Endothelial cell (in vitro differentiated cells): Measurements from ENCODE around the gene GABRE. TPM values are rescaled to one million over a fixed set of nuclear protein-coding genes. Genes with fewer than 3 reads are reported as not detected.

Source experiments
- DNase-seq: peaks from one replicate; pipeline ENCODE4 v3.0.0; 2021; ENCODE audit warnings: low spot score
- H3K27ac Mint-ChIP-seq: one replicate; pipeline ENCODE4 v1.8.0; 2021; ENCODE audit warnings: mixed read lengths, inconsistent platforms; ENCODE audit not compliant: unreplicated experiment
- H3K27me3 Mint-ChIP-seq: one replicate; pipeline ENCODE4 v1.8.0; 2021; ENCODE audit warnings: mild to moderate bottlenecking, moderate library complexity, mixed read lengths, inconsistent platforms; ENCODE audit not compliant: unreplicated experiment
- H3K36me3 Mint-ChIP-seq: one replicate; pipeline ENCODE4 v1.8.0; 2021; ENCODE audit warnings: mild to moderate bottlenecking, low read depth, mixed read lengths, inconsistent platforms; ENCODE audit not compliant: unreplicated experiment
- H3K4me1 Mint-ChIP-seq: one replicate; pipeline ENCODE4 v1.8.0; 2021; ENCODE audit warnings: mild to moderate bottlenecking, mixed read lengths, inconsistent platforms; ENCODE audit not compliant: unreplicated experiment
- H3K4me3 Mint-ChIP-seq: one replicate; pipeline ENCODE4 v1.8.0; 2021; ENCODE audit warnings: mild to moderate bottlenecking, mixed read lengths, inconsistent platforms; ENCODE audit not compliant: unreplicated experiment
- H3K9me3 Mint-ChIP-seq: one replicate; pipeline ENCODE4 v1.8.0; 2021; ENCODE audit warnings: mixed read lengths, inconsistent platforms; ENCODE audit not compliant: unreplicated experiment
- total RNA-seq: library from RNA; stranded (reverse); fragmentation: NEBNext Ultra II Directional; extraction: Animal tissue kit (Norgen Biotek cat#: 25700); gene quantifications from one replicate; pipeline ENCODE4 v1.2.1, GENCODE V29; 2021; ENCODE audit not compliant: unreplicated experiment
- TF ChIP-seq, protein P1 (sequence below): fragments of 200-600 bp; sonication (generic); IDR thresholded peaks from one replicate; pipeline ENCODE4 v1.5.0; 2021; ENCODE audit warnings: antibody characterized with exemption; ENCODE audit not compliant: unreplicated experiment

The GABRE gene
- total RNA-seq, 1 donor from 2014 or later, result 2.0 TPM

DNA sequence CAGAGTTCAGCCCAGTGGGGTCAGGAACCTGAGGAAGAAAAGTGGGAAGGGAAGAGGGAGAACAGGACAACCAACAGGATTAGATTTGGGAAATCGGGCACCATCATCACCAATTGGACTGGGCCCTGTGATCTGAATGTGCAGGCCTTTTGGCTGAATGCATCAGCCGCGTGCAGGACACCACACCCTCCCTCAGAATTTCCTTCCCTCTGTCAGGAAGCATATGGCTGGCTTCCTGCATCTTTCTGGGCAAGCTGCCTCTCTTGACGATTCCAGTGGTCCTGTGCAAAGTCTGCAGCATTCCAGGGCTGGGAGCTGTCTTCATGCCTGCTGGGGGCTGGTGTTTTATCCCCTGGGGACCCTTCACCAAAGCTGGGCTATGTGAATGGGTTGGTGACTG lies 45.4 kb downstream of the GABRE start:
- H3K27ac Mint-ChIP-seq, result no peak overlapping the region

DNA sequence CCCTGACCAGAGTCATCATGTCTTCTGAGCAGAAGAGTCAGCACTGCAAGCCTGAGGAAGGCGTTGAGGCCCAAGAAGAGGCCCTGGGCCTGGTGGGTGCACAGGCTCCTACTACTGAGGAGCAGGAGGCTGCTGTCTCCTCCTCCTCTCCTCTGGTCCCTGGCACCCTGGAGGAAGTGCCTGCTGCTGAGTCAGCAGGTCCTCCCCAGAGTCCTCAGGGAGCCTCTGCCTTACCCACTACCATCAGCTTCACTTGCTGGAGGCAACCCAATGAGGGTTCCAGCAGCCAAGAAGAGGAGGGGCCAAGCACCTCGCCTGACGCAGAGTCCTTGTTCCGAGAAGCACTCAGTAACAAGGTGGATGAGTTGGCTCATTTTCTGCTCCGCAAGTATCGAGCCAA lies 50.8 kb downstream of the GABRE start:
- Mint-ChIP-seq H3K4me3 (no peak overlapping the region), H3K4me1 (no peaks in the 10 kb centered on the region), H3K27me3 (no peaks in the 10 kb centered on the region), H3K27ac (no peak overlapping the region), H3K9me3 (no peaks in the 10 kb centered on the region), H3K36me3 (no peaks in the 10 kb centered on the region)
- TF ChIP-seq, protein P1, sequence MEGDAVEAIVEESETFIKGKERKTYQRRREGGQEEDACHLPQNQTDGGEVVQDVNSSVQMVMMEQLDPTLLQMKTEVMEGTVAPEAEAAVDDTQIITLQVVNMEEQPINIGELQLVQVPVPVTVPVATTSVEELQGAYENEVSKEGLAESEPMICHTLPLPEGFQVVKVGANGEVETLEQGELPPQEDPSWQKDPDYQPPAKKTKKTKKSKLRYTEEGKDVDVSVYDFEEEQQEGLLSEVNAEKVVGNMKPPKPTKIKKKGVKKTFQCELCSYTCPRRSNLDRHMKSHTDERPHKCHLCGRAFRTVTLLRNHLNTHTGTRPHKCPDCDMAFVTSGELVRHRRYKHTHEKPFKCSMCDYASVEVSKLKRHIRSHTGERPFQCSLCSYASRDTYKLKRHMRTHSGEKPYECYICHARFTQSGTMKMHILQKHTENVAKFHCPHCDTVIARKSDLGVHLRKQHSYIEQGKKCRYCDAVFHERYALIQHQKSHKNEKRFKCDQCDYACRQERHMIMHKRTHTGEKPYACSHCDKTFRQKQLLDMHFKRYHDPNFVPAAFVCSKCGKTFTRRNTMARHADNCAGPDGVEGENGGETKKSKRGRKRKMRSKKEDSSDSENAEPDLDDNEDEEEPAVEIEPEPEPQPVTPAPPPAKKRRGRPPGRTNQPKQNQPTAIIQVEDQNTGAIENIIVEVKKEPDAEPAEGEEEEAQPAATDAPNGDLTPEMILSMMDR, result no peak
- DNase-seq, result no peak

More for the DNA sequence above, 45.4 kb downstream of the GABRE start:
- peaks cover 1% of the 10 kb centered on the region for H3K27me3 Mint-ChIP-seq
- H3K4me3 Mint-ChIP-seq, result no peak overlapping the region
- no peaks in the 10 kb centered on the region for H3K4me1 Mint-ChIP-seq
- no peaks in the 10 kb centered on the region for H3K36me3 Mint-ChIP-seq
- DNase-seq, result no peak
- TF ChIP-seq, protein P1, result no peak
- H3K9me3 Mint-ChIP-seq, result no peaks in the 10 kb centered on the region

DNA sequence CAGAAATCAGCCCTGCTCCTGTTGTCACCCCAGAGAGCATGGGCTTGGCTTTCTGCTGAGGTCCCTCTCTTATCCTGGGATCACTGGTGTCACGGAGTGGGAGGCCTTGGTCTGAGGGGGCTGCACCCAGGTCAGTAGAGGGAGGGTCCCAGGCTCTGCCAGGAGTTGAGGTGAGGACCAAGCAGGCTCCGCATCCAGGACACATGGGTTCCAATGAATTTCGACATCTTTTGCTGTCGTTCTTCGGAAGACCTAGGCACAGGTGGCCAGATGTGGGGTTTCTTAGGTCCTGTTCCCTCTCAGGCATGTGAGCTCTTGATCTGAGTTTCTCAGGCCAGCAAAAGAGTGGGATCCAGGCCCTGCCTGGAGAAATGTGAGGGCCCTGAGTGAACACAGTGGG lies 51.8 kb downstream of the GABRE start:
- no peaks in the 10 kb centered on the region for H3K36me3 Mint-ChIP-seq
- no peaks in the 10 kb centered on the region for H3K27me3 Mint-ChIP-seq
- no peak for DNase-seq
- no peak overlapping the region for H3K27ac Mint-ChIP-seq
- no peak overlapping the region for H3K4me3 Mint-ChIP-seq
- no peaks in the 10 kb centered on the region for H3K4me1 Mint-ChIP-seq
- TF ChIP-seq, protein P1, result no peak
- H3K9me3 Mint-ChIP-seq, result no peaks in the 10 kb centered on the region

DNA sequence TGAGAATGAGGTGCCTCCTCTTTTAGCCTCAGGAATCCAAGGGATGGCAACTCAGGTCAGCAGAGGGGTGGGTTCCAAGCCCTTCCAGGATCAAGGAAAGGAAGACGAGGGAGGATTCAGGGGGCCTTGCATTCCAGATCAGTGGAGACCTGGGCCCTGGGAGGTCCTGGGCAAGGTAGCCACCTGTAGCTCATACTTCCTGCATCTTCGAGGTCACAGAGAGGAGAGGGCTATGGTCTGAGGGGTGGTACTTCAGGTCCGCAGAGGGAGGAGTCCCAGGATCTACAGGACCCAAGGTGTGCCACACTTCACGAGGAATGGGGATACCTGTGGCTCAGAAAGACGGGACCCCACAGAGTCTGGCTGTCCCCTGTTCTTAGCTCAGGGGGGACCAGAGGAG lies 52.6 kb downstream of the GABRE start:
- H3K27ac Mint-ChIP-seq, result no peak overlapping the region
- no peak overlapping the region for H3K4me3 Mint-ChIP-seq
- no peaks in the 10 kb centered on the region for H3K9me3 Mint-ChIP-seq
- TF ChIP-seq, protein P1, result no peak
- DNase-seq, result no peak
- H3K27me3 Mint-ChIP-seq, result no peaks in the 10 kb centered on the region
- H3K4me1 Mint-ChIP-seq, result no peaks in the 10 kb centered on the region
- H3K36me3 Mint-ChIP-seq, result no peaks in the 10 kb centered on the region

DNA sequence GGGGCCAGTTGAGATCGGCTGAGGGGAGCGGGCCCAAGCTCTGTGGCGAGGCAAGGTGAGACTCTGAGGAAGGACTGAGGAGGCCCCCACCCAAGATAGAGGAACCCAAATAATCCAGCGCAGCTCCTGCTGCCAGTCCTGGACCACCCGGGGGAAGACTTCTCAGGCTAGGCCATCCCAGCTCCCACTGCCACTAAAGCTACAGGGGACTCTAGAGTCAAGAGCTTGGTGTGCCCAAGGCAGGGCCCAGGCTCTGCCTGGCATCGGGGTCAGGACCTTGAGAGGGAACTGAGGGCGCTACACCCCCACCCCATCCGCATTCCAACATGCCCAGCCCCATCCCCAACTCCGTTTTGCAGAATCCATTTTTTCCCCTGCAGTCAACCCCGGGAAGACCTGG lies 53.2 kb downstream of the GABRE start:
- Mint-ChIP-seq H3K36me3 (no peaks in the 10 kb centered on the region), H3K9me3 (no peaks in the 10 kb centered on the region), H3K27ac (no peak overlapping the region), H3K27me3 (no peaks in the 10 kb centered on the region), H3K4me1 (no peaks in the 10 kb centered on the region), H3K4me3 (no peak overlapping the region)
- TF ChIP-seq, protein P1, result no peak
- DNase-seq, result no peak
